Astrocyte of the hippocampus (primary cell): ENCODE data around the gene METTL26.
A peak's percentile ranks its signal among the peaks of the same experiment; 100 is the strongest.

Experiments
- DNase-seq: peaks from one replicate; pipeline ENCODE4 v3.0.0; 2011; ENCODE audit warnings: low read depth, low spot score

METTL26 gene

GRCh38 chr16:658679-659571, 22.8 kb upstream of the METTL26 start:
- no peak for DNase-seq

GRCh38 chr16:657487-657886, 21.4 kb upstream of the METTL26 start:
- no peak for DNase-seq

- no peak for DNase-seq
Observed at GRCh38 chr16:654034-654433, 17.9 kb upstream of the METTL26 start.

GRCh38 chr16:652454-653305, 16.6 kb upstream of the METTL26 start:
- DNase-seq, result no peak

- DNase-seq, result no peak
Observed at GRCh38 chr16:651844-652243, 15.7 kb upstream of the METTL26 start.

- no peak for DNase-seq
Observed at GRCh38 chr16:649631-650030, 13.5 kb upstream of the METTL26 start.

- peak; percentile 97 for DNase-seq
Observed at GRCh38 chr16:648781-649589, 12.9 kb upstream of the METTL26 start, which contains the start of gene WDR90. TSS of gene WDR90 (plus strand) at chr16:649365. CDS start at chr16:649417, 52 bp downstream.

GRCh38 chr16:648071-648780, 12.1 kb upstream of the METTL26 start:
- peak; percentile 62 for DNase-seq

- no peak for DNase-seq
Observed at GRCh38 chr16:647173-647902, 11.2 kb upstream of the METTL26 start.

- no peak for DNase-seq
Observed at GRCh38 chr16:646679-647172, 10.6 kb upstream of the METTL26 start.

- DNase-seq, result no peak
Observed at GRCh38 chr16:645852-646678, 10.0 kb upstream of the METTL26 start.

GRCh38 chr16:644556-644955, 8.5 kb upstream of the METTL26 start:
- no peak for DNase-seq

GRCh38 chr16:643050-643368, 6.9 kb upstream of the METTL26 start:
- no peak for DNase-seq

- peak; percentile 45 for DNase-seq
Observed at GRCh38 chr16:642189-643049, 6.3 kb upstream of the METTL26 start.

- peak; percentile 86 for DNase-seq
Observed at GRCh38 chr16:641326-642188, 5.5 kb upstream of the METTL26 start, which contains the start of gene MCRIP2. TSS of gene MCRIP2 (plus strand) at chr16:641828. CDS start at chr16:641992, 164 bp downstream.

GRCh38 chr16:640614-641013, 4.5 kb upstream of the METTL26 start:
- DNase-seq, result no peak

GRCh38 chr16:638836-639235, 2.7 kb upstream of the METTL26 start:
- DNase-seq, result no peak
